CD4-positive, alpha-beta T cell treated with Interferon alpha-2 for 1 hour (primary cell): ENCODE results near the gene SCO2.

Source experiments
- DNase-seq, 2 donors: peaks; one replicate each; pipeline ENCODE4 v3.0.0-alpha.2; 2020 to 2022

The SCO2 gene

DNA sequence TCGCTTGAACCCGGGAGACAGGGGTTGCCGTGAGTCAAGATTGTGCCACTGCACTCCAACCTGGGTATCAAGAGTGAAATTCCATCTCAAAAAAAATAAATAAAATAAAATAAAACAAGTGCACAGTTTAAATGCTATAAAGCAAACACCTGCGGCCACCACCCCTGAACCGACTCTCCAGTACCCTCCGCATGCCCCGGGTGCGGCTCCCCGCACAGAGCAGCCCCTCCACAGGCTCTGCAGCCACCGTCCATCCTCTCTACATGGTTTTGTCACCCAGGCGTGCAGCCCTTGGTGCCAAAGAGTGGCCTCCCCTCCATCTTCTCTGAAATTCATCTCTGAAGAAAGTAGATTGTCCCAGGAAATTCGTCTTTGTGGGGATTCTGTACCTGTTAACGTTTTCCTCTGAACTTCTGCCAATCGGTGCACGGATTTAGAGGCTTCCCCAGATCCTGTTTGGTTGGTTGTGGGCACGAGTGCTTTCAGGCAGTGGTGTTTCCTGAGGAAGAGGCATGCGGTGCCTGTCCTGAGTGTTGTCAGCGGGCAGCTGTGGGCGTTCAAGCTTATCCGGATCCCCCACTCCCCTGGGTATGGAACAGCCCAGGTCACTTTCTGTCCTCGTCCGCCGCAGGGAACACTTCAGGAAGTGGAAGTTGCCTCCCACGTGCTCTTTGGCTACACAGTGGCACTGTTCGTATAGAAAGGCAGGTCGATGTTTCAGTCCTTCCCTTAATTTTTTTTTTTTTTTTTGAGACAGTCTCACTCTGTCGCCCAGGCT is 34.7 kb downstream of the SCO2 start:
- no peak for DNase-seq

DNA sequence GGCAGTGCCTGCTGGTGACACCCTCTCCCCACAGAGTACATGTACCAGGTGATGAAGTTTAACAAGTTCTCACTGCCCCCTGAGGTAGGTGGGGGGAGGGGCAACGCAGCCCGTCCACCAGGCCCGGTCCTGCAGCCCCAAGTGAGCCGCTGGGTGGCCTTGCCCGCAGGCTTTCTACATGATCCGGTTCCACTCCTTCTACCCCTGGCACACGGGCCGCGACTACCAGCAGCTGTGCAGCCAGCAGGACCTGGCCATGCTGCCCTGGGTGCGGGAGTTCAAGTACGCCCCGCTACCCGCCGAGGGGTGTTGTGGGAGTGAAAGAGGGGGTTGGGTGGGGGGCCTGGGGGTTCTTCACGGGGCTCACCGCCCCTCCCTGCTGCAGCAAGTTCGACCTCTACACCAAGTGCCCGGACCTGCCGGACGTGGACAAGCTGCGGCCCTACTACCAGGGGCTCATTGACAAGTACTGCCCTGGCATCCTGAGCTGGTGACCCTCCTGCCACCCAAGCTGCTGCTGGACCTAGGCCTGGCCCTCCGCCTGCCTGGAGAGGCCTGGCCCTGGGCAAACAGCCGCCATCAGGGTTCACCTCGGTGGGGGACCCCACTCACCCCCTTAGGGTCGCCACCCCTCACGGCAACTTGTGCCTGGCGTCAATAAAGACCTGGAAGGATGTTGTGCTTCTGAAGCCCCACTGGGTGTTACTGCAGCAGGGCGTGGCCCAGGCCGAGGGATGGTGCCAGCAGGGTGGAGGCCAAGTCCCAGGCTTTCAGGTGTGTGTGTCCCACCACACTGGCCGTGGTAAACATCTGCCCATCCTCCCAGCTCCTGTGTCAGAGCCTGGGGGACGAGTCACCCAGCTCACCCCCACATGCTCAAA is 35.8 kb downstream of the SCO2 start:
- DNase-seq: no peak

DNA sequence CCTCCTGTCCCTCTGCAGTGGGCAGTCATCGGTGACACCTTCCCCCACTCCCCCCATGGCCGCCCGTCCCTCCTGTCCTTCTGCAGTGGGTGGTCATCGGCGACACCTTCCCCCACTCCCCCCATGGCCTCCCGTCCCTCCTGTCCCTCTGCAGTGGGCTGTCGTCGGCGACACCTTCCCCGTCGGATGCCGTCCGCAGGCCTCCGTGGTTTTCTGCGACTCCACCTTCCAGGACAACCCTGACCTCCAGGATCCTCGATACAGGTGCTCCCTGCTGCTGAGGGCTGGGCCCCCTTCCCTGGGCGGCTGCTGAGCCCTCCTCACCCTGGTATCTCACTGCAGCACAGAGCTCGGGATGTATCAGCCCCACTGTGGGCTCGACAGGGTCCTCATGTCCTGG is 36.5 kb downstream of the SCO2 start:
- DNase-seq: no peak

DNA sequence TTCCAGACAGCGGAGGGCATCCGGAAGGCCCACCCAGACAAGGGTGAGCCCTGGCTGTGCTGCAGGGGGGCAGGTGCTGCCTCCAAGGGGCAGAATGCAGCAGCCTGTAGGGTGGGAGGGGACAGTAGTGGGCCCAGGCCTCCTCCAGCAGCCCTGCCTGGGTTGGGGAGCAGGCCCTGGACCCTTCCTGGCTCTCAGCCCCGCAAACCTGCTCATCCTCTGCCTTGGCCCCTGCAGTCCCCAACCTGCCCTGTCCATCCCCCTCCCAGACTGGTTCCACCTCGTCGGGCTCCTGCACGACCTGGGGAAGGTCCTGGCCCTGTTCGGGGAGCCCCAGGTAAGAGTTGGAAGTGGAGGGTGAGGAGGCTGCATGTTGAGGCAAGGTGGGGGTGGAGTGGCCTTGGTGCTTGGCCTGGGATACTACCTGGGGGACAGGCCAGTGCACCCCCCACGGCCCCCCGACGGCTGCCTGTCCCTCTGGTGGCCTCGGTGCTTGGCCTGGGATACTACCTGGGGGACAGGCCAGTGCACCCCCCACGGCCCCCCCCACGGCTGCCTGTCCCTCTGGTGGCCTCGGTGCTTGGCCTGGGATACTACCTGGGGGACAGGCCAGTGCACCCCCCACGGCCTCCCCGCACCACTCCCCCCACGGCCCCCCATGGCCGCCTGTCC is 37.3 kb downstream of the SCO2 start:
- no peak for DNase-seq

DNA sequence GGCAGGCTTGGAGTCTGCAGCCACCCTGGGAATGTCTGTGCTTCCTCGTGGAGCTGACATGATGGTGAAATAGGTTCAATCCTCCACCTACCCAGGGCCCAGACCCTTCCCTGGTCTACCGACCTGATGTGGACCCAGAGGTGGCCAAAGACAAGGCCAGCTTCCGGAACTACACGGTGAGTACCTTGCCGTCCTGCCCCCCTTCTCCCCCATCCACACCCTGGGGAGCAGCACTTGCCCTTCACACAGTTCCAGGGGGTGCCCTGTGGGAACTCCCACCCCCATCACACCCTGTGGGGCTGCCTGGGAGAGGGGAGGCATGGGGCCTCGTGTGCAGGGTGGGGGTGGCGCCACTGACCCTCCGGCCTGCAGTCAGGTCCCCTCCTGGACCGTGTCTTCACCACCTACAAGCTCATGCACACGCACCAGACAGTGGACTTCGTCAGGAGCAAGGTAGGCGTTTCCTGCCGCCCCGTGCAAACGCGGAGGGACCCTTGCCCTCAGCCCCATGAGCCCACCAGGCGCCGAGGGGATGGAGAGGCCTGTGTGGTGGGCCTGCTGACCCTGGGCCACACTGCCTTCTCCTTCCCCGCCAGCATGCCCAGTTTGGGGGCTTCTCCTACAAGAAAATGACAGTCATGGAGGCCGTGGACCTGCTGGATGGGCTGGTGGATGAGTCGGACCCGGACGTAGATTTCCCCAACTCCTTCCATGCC is 38.0 kb downstream of the SCO2 start:
- DNase-seq: no peak

DNA sequence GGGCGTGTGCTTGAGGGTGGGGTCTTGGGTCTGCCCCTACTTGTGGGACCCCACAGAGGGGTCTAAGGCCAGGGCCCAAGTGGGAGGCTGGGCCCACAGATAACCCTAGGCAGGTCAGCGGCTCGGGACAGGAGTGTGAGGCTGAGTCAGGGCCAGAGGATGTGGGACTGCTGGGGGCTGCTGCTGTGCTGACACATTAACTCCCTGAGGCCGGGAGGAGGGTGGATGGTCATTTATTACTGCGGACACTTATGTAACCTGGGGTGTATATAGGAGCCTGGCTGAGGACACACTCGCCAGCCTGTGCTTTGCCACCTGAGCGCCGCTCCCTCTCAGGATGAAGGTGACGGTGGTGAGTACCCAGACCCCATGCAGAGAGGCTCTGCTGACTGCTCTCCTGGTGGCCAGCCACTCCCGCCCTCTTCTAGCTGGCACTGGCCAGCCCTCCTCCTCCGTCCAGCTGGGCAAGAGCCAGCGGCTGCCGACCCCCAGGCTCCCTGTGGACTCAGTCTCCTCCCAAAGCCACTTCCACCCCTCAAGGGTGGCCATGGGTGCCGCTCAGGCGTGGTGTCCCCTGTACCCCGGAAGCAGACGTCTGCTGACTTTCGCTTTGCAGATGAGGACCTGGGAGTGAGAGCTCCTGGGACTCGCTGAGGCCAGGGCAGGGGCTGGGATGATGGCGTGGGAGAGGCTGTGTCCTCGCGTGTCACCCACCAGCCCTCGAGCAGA is 38.7 kb downstream of the SCO2 start, which contains the start of gene MIOX:
Gene MIOX, plus strand, starts transcription at position 299 of the 729 bp plus-strand sequence. Its CDS starts 39 bp downstream, at position 338.
- DNase-seq: no peak

DNA sequence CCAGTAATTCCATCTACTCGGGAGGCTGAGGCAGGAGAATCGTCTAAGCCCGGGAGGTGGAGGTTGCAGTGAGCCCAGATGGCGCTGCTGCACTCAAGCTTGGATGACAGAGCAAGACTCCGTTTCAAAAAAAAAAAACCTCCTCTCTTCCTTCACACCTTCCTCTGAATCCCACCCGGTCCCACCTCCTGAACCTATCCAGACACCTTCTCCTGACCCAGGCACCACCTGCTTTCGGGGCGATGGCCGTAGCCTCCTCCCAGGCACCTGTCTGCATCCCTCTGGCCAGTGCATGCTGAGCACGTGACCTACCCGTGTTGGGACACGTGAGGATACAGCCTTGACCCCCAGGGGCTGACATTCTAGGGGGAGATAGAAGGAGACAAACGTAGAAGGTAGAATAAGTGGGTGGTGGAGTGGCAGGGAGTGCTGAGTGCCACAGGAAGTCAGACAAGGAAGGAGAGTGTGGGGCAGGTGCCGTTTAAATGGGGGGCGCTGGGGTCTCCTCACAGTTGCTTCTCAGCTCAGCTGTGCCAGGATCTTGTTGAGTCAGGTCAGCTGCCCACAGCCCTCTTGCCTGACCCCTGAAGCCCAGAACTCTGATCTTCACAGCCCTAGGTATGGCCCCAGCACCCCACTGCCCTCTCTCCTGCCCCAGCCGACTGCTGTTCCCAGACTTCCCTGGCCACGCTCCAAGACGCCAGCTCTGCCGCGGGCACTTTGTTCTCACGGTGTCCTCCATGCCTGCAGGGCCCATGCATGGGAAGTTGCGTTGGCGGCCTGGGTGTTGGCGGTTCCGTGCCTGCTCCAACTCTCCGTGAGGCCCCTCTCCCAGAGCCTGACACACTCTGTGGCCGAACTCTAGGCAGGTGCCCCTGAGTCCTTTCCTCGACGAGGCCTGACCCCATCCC is 39.9 kb downstream of the SCO2 start:
- DNase-seq: no peak

DNA sequence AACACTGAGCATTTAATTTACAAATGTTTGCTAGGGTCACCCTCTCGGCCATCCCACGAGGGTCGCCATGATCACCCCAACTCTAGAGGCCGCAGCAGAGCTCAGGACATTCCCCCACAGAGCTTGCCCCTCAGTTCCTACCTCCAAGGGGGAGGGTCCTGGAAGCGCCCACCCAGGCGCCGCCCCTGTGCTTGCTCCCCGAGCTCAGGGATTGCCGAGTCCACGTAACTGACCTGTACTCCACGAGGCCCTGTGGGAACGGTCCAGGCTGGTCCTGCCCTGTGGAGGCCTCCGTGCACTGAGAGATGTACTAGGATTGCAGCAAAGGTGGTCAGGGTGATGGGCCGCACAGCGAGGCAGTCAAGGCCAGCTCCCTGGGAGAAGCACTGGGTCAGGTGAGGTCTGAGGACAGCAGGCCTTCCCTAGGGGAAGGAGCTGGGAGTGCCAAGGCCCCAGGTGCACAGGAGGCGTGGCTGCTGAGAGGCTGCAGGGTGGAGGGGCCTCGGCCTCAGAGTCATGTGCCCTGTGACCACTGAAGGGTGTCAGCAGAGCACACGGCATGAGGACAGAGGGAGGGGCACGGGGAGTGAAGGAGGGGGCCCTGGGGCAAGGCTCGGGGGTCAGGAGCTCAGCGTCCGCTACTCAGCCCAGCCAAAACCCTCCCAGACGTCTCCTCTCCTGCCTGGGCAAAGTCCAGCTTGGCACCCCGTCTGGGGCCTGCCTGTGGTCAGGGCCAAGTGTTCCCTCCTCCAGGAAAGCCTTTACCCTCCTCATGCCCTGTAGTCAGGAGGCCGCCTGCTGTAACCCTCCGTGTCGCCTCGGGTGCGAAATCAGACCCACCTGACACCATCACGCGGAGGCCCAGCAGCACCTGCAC is 41.2 kb downstream of the SCO2 start:
- no peak for DNase-seq

DNA sequence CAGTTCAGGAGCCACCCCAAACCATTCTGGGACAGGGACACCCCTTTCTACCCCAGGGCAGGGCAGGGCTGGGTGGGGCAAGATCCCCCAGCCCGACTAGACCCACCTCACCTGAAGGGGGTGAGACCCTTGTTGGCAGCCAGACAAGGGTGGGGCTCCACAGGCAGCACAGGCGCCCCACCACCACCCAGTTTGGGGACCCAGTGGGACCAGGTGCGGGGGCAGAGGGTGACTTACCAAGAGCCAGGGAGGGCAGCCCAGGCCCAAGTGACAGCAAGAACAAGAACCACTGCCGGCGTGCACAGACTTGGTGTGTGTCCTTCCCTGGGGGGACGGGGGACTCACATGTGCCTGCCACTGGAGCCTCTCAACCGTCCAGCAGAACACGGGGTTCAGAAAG is 41.8 kb downstream of the SCO2 start:
- DNase-seq: no peak

DNA sequence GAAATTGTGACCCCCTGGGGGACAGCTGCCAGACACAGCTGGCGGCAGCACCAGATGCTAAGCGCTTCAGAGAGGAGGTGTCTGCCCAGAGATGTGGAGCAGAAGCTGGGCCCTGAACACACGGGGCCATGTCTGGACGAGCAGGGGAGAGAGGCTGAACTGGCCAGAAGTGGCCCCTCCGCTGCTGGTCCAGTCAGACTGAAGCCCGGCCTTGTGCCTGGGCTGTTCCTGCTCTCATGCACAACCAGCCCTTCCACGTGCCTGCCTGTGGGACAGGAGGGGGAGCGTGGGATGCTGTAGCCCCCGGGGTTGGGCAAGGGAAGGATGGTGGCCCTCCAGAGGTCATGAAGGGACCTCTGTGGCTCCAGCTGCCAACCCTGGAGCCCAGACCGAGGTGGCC is 42.3 kb downstream of the SCO2 start:
- no peak for DNase-seq

DNA sequence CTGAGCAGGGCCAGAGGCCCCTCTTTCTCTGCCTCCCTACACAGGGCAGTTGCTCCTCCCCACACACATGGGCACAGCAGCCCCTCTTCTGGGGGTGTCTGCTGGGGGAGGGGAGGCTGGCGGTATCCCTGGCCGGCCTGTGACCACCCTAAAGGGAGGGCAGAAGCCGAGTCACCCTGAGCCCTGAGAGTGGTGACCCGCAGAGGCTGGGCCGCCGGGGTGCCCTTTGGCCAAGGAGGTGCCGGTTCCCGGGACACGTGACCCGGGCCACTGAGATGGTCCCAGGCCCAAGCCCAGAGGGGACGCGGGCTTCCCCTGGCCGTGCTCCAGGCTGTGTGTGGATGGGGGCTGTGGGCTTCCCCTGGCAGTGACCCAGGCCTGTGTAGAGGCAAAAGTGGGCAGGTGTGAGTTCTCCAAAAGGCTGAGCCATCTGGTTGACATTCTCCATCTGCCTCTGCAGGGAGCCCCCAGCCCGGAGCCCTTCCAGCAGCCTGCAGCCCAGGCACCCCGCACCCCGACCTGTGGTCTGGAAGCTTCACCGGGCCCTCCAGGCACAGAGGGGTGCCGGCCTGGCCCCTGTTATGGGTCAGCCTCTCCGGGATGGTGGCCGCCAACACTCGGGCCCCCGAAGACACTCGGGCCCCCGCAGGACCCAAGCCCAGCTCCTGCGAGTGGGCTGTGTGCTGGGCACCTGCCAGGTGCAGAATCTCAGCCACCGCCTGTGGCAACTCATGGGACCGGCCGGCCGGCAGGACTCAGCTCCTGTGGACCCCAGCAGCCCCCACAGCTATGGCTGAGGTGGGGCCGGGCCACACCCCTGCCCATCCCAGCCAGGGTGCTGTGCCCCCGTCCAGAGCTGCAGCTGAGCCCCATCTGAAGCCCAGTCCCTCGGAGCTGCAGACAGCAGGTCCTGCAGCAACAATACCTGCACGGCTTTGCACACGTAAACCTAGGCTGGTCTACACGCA is 43.0 kb downstream of the SCO2 start:
- no peak for DNase-seq

DNA sequence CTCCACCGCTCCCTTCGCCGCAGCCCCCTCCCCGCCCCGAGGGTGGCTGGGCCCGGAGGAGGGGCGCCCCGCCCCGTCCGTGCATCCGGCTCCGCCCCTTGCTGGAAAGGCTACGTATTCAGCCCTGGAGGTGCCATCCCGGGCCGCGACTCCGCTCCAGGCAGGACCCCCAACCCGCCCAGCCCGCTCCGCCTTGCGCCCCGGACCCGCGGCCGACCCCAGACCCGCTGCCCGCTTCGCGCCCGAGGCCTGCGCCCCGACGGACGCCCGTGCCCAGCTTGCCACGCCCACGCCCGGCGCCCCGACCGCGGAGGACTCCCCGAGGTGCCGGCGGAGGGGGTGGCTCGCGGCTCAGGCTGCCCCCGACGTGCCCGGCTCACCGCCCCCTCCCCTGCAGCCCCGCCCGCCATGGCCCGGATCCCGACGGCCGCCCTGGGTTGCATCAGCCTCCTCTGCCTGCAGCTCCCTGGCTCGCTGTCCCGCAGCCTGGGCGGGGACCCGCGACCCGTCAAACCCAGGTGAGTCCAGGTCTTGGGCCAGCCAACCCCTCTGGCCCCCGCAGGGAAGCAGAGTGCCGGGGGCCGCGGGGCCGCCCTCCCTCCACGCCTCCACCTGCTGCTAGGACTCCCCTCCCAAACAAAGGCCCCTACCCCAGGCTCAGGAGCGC is 43.8 kb downstream of the SCO2 start, which contains the start of gene ADM2:
Gene ADM2, plus strand, starts transcription at position 104 of the 667 bp plus-strand sequence. Its CDS starts 305 bp downstream, at position 409.
- DNase-seq: peak; percentile 51 to 76

DNA sequence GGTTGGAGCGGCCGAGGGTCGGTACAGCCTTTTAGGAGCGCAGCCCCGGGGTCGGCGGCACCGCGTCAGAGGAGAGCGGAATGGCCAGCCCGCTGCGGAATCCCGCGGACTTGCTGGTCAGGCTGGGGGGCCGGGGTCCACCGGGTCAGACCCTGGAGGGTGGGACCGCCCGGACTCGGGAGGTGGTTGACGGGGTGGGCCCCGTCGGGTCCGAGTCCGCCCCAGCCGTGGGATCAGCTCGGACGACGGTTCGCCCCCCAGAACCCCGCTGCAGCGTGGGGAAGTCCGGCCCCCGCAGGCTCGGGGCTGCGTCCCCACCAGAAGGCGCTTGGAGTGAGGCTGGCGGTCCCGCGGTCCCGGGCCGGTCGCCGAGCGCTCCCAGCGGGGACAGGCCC is 44.4 kb downstream of the SCO2 start:
- no peak for DNase-seq

DNA sequence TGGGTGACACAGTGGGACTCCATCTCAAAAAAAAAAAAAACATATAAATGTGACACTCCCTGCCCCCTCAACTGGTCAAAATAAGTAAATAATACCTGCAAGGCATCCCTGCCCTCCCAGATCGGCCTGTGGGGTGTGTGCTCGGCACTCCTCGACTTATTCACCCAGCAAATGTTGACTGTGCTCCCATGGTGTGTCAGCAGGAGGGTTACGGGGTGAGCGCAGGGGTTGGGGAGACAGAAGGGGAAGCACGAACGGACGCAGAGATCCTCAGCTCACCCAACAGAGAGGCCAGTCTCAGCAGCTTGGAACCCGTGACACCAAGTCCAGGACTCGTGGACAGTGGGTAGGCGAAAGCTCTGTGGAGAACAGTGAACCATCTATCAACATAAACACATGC is 45.7 kb downstream of the SCO2 start:
- no peak for DNase-seq

DNA sequence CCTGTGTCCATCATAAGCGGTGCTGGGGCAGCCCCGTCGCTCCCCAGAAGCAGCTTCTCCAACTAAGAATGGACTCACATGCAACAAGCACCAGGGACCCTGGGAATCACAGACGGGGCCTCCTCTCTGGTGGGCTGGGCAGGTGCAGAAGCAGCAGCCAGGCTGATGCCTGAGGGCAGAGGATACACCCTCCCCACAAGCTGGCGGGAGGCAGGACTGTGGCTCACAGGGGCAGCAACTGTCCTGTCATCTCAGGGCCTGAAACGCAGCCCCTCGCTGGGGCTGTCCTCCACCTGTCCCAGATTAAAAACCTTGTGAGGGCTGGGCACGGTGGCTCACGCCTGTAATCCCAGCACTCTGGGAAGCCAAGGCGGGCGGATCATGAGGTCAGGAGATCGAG is 47.5 kb downstream of the SCO2 start:
- no peak for DNase-seq

DNA sequence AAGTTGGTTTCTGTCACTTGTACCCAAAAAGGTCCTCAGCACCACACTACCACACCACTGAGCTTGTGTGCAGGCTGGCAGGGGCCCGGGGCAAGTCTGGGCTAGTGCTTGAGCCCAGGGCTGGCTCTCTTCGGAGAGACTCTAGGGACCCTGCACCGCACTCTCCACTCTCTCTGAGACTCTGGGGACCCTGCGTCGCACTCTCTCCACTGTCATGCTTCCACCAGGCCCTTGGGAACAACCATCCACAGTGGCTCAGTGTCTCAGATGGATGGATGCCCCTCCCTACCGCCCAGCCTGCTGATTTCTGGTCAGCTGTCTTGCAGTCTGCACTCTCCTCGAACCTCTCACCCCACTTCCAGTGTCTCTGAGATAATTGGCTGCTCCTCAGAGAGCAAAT is 48.5 kb downstream of the SCO2 start:
- no peak for DNase-seq

DNA sequence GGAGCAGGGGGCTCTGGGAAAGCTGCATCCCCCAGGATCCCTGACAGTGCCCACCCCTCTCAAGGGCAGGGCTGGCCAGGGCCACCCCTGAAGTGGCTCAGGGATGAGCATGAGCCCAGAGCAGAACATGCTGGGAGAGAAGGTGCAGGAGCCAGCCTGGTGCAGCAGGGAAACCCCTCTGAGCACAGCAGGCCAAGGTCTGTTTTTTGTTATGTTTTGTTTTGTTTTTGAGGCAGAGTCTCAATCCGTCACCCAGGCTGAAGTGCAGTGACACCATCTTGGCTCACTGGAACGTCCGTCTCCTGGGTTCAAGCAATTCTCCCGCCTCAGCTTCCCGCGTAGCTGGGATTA is 49.8 kb downstream of the SCO2 start:
- DNase-seq: no peak
